Retinal pigment epithelial cell (primary cell): ENCODE results near the gene KRT14.

Source experiments
- DNase-seq: peaks from one replicate; pipeline ENCODE4 v3.0.0-alpha.2; 2010; ENCODE audit warnings: low read depth
- H3K4me3 ChIP-seq: 2 replicates; pipeline ENCODE4 v1.5.1; 2011; ENCODE audit warnings: mild to moderate bottlenecking, low read length, control low read depth, moderate library complexity
- TF ChIP-seq, protein P1 (sequence below): conservative IDR thresholded peaks from 2 replicates; pipeline ENCODE4 v1.5.1; 2011; ENCODE audit warnings: low read depth, low read length, control low read depth, inconsistent platforms

Gene KRT14

GRCh38 chr17:41599680-41600079 lies 13.0 kb upstream of the KRT14 start:
- TF ChIP-seq, protein P1, sequence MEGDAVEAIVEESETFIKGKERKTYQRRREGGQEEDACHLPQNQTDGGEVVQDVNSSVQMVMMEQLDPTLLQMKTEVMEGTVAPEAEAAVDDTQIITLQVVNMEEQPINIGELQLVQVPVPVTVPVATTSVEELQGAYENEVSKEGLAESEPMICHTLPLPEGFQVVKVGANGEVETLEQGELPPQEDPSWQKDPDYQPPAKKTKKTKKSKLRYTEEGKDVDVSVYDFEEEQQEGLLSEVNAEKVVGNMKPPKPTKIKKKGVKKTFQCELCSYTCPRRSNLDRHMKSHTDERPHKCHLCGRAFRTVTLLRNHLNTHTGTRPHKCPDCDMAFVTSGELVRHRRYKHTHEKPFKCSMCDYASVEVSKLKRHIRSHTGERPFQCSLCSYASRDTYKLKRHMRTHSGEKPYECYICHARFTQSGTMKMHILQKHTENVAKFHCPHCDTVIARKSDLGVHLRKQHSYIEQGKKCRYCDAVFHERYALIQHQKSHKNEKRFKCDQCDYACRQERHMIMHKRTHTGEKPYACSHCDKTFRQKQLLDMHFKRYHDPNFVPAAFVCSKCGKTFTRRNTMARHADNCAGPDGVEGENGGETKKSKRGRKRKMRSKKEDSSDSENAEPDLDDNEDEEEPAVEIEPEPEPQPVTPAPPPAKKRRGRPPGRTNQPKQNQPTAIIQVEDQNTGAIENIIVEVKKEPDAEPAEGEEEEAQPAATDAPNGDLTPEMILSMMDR, result no peak
- no peak overlapping the region for H3K4me3 ChIP-seq
- DNase-seq, result no peak

GRCh38 chr17:41595585-41595984 lies 8.9 kb upstream of the KRT14 start:
- DNase-seq, result no peak
- no peak overlapping the region for H3K4me3 ChIP-seq
- TF ChIP-seq, protein P1, result no peak

- TF ChIP-seq, protein P1, result no peak
- no peak for DNase-seq
Observed at GRCh38 chr17:41594363-41594915, 7.7 kb upstream of the KRT14 start.

GRCh38 chr17:41593306-41593981 lies 6.7 kb upstream of the KRT14 start:
- TF ChIP-seq, protein P1, result no peak
- DNase-seq, result no peak

More at GRCh38 chr17:41594363-41594915, 7.7 kb upstream of the KRT14 start:
- no peak overlapping the region for H3K4me3 ChIP-seq

GRCh38 chr17:41592601-41593305 lies 6.1 kb upstream of the KRT14 start:
- H3K4me3 ChIP-seq, result no peak overlapping the region
- TF ChIP-seq, protein P1, result no peak
- DNase-seq, result no peak

More at GRCh38 chr17:41593306-41593981, 6.7 kb upstream of the KRT14 start:
- no peak overlapping the region for H3K4me3 ChIP-seq

- TF ChIP-seq, protein P1, result no peak
- no peak for DNase-seq
- H3K4me3 ChIP-seq, result no peak overlapping the region
Observed at GRCh38 chr17:41589301-41589700, 2.6 kb upstream of the KRT14 start.
